Fibroblast of the aortic adventitia (primary cell): Measurements from ENCODE around the gene USP47. TPM values are rescaled to one million over a fixed set of nuclear protein-coding genes. Genes with fewer than 3 reads are reported as not detected.

Source experiments
- DNase-seq: peaks from one replicate; pipeline ENCODE4 v3.0.0-alpha.2; 2010; ENCODE audit warnings: low read depth
- H3K4me3 ChIP-seq: 2 replicates; pipeline ENCODE4 v1.5.1; 2011; ENCODE audit warnings: low read depth, mild to moderate bottlenecking, control low read depth, low read length, moderate library complexity
- CTCF ChIP-seq: IDR thresholded peaks from 2 replicates; pipeline ENCODE4 v1.5.1; 2011; ENCODE audit warnings: mild to moderate bottlenecking, low read length, control low read depth, inconsistent platforms; ENCODE audit not compliant: insufficient read depth
- total RNA-seq: library from RNA; depleted of rRNA; stranded (reverse); fragments of >200 nt; gene quantifications from 2 replicates; pipeline ENCODE4 v1.2.3, GENCODE V29; 2012; ENCODE audit warnings: low replicate concordance

USP47 gene
- total RNA-seq, 1 donor, result 59.8 TPM

- no peak for TF ChIP-seq CTCF
- H3K4me3 ChIP-seq, result no peak overlapping the region
- DNase-seq, result no peak
These were observed 38.4 kb downstream of the USP47 start for GRCh38 chr11:11880179-11880578.

- DNase-seq, result no peak
These were observed 40.8 kb downstream of the USP47 start for GRCh38 chr11:11882539-11882938.

GRCh38 chr11:11884351-11884750 is 42.6 kb downstream of the USP47 start:
- no peak for TF ChIP-seq CTCF
- no peak for DNase-seq
- H3K4me3 ChIP-seq, result no peak overlapping the region

More at GRCh38 chr11:11882539-11882938, 40.8 kb downstream of the USP47 start:
- TF ChIP-seq CTCF, result no peak
- H3K4me3 ChIP-seq, result no peak overlapping the region

- TF ChIP-seq CTCF, result no peak
- DNase-seq, result no peak
These were observed 43.2 kb downstream of the USP47 start for GRCh38 chr11:11884774-11885481.

GRCh38 chr11:11894486-11894885 is 52.7 kb downstream of the USP47 start:
- TF ChIP-seq CTCF, result no peak
- H3K4me3 ChIP-seq, result no peak overlapping the region
- no peak for DNase-seq

More at GRCh38 chr11:11884774-11885481, 43.2 kb downstream of the USP47 start:
- no peak overlapping the region for H3K4me3 ChIP-seq

- peak; percentile 34 for TF ChIP-seq CTCF
- DNase-seq, result peak; percentile 31
- H3K4me3 ChIP-seq, result no peak overlapping the region
These were observed 53.9 kb downstream of the USP47 start for GRCh38 chr11:11895672-11896071.

- no peak overlapping the region for H3K4me3 ChIP-seq
- no peak for DNase-seq
- TF ChIP-seq CTCF, result no peak
These were observed 56.9 kb downstream of the USP47 start for GRCh38 chr11:11898648-11899047.
